Measurements from ENCODE around the gene PMS1. TPM values are rescaled to one million over a fixed set of nuclear protein-coding genes. Genes with fewer than 3 reads are reported as not detected.

PMS1 gene
- total and polyA plus RNA-seq, 10 donors = 12.6 to 39.3 (median 24.5) TPM

DNA sequence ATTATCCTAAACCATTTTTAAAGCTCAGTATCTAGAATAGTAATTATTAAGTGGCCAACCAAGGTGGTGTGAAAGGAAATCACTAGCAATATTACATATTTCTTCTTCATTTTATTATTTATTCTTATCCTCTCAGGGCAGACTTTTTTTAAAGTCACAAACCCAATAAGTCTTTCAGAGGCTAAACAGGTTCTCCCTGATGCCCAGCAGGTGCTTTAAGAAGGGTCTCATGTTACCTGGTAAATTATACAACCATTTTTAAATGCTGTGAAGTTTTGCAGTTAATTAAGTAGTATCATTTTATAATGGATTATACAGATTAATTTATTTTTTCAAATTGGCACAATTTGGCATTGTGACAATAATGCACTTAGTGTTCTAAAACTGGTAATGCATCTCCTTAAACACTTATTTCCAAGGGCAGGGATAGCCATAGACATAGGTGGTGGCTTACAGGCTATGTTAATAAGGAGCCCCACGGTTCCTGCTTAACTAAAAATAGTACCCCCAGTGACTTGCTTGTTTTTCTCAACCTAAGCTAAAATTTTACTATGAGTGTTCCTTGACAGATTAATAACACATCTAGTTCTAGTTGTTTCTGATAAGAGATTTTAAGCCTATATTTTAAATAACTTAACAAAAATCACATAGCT, 67.0 kb downstream of the PMS1 start:
- no peak for DNase-seq
- WGBS, 5 donors = 39 to 51% (median 49%) methylated on average over 1 of the region's 1 CpG
- no peak overlapping the region for H3K27ac ChIP-seq
- intact Hi-C loops (cut with DNase I; ENCODE audit: low total_unique reads) = no loop called here
- no peaks in the 10 kb centered on the region for H3K4me1 ChIP-seq
- H3K9me3 ChIP-seq = no peaks in the 10 kb centered on the region
- TF ChIP-seq, protein P1, sequence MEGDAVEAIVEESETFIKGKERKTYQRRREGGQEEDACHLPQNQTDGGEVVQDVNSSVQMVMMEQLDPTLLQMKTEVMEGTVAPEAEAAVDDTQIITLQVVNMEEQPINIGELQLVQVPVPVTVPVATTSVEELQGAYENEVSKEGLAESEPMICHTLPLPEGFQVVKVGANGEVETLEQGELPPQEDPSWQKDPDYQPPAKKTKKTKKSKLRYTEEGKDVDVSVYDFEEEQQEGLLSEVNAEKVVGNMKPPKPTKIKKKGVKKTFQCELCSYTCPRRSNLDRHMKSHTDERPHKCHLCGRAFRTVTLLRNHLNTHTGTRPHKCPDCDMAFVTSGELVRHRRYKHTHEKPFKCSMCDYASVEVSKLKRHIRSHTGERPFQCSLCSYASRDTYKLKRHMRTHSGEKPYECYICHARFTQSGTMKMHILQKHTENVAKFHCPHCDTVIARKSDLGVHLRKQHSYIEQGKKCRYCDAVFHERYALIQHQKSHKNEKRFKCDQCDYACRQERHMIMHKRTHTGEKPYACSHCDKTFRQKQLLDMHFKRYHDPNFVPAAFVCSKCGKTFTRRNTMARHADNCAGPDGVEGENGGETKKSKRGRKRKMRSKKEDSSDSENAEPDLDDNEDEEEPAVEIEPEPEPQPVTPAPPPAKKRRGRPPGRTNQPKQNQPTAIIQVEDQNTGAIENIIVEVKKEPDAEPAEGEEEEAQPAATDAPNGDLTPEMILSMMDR (IDR thresholded peaks at IDR 0.05 in 8 of 11, conservative IDR thresholded peaks at IDR 0.05 in 3 of 11) = no peak
- no peak for TF ChIP-seq POLR2A (IDR thresholded peaks at IDR 0.05)
- peaks cover 0 to 82% (median 28%) of the 10 kb centered on the region in 6 donors for H3K36me3 ChIP-seq
- no peak overlapping the region for H3K4me3 ChIP-seq
- H3K27me3 ChIP-seq (replicated peaks in 1 of 7) = no peaks in the 10 kb centered on the region

DNA sequence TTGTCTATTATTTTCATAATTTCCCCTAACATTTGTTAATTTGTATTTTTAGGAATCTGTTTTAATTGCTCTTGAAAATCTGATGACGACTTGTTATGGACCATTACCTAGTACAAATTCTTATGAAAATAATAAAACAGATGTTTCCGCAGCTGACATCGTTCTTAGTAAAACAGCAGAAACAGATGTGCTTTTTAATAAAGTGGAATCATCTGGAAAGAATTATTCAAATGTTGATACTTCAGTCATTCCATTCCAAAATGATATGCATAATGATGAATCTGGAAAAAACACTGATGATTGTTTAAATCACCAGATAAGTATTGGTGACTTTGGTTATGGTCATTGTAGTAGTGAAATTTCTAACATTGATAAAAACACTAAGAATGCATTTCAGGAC, 69.9 kb downstream of the PMS1 start:
- Histone ChIP-seq H3K36me3 (peaks cover 0 to 64% (median 14%) of the 10 kb centered on the region in 6 donors), H3K27me3 (replicated peaks in 1 of 7) (no peaks in the 10 kb centered on the region), H3K4me3 (no peak overlapping the region), H3K4me1 (no peaks in the 10 kb centered on the region), H3K27ac (no peak overlapping the region), H3K9me3 (no peaks in the 10 kb centered on the region)
- no peak for DNase-seq
- WGBS, 5 donors = 94 to 97% (median 95%) methylated on average over 3 of the region's 3 CpGs
- TF ChIP-seq POLR2A (IDR thresholded peaks at IDR 0.05) (no peak), POLR2AphosphoS5 (IDR thresholded peaks at IDR 0.05) (no peak)
- TF ChIP-seq, protein P1 (IDR thresholded peaks at IDR 0.05 in 8 of 11, conservative IDR thresholded peaks at IDR 0.05 in 3 of 11) = no peak
- intact Hi-C loops (cut with DNase I; ENCODE audit: low total_unique reads) = no loop called here

DNA sequence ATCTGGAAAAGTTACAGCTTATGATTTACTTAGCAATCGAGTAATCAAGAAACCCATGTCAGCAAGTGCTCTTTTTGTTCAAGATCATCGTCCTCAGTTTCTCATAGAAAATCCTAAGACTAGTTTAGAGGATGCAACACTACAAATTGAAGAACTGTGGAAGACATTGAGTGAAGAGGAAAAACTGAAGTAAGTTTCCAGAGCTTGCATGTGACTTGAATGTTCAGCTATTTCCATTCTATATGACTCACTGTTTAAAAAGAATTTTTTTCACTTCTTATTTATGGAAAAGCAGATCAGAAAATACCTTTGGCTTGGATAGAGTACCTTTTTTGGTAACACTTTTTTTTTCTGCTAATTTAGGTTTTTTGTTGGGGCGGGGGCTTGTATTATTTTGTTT, 70.7 kb downstream of the PMS1 start:
- intact Hi-C loops (cut with DNase I; ENCODE audit: low total_unique reads) = no loop called here
- Histone ChIP-seq H3K4me1 (no peaks in the 10 kb centered on the region), H3K36me3 (peaks cover 0 to 59% (median 14%) of the 10 kb centered on the region in 6 donors), H3K27me3 (replicated peaks in 1 of 7) (no peaks in the 10 kb centered on the region), H3K9me3 (no peaks in the 10 kb centered on the region), H3K27ac (no peak overlapping the region), H3K4me3 (no peak overlapping the region)
- WGBS, 5 donors = 88 to 97% (median 95%) methylated on average over 3 of the region's 3 CpGs
- DNase-seq = no peak
- TF ChIP-seq, protein P1 (IDR thresholded peaks at IDR 0.05 in 8 of 11, conservative IDR thresholded peaks at IDR 0.05 in 3 of 11) = no peak

DNA sequence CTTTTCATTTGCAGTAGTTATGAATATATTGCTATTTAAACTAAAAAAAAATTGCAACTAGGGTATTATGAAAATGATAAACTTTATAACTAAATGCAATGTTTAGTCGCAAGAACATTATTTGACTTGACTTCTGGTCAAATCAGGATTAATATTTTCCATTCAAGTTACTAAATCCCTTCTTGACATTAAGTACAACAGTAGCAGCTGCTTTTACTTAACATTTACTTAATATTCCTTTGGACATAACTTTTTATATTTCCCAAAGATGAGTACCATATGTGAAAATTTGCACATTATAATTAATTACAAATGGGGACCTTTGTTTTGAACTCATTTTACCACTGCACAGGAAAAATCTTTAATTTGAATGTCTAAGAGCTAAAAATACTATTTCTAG, 74.0 kb downstream of the PMS1 start:
- no peak overlapping the region for H3K27ac ChIP-seq
- H3K9me3 ChIP-seq = peaks cover 0 to 3% (median 0%) of the 10 kb centered on the region in 8 donors
- peaks cover 0 to 47% (median 13%) of the 10 kb centered on the region in 6 donors for H3K36me3 ChIP-seq
- intact Hi-C loops (cut with DNase I; ENCODE audit: low total_unique reads) = no loop called here
- no peak overlapping the region for H3K4me3 ChIP-seq
- H3K27me3 ChIP-seq (replicated peaks in 1 of 7) = no peaks in the 10 kb centered on the region
- no peaks in the 10 kb centered on the region for H3K4me1 ChIP-seq
- TF ChIP-seq, protein P1 (IDR thresholded peaks at IDR 0.05 in 8 of 11, conservative IDR thresholded peaks at IDR 0.05 in 3 of 11) = no peak
- TF ChIP-seq POLR2A (IDR thresholded peaks at IDR 0.05) (no peak), POLR2AphosphoS5 (IDR thresholded peaks at IDR 0.05) (no peak)
- DNase-seq = no peak
- 78 to 88% (median 85%) methylated on average over 1 of the region's 1 CpG for WGBS, 5 donors
